ENCODE measurements around the gene SORL1.

- TF ChIP-seq CTCF (IDR thresholded peaks at IDR 0.05) (no peak), POLR2AphosphoS5 (IDR thresholded peaks at IDR 0.05) (no peak)
Measured at GRCh38 chr11:121459413-121460017, 7.4 kb downstream of the SORL1 start.
